Measurements from ENCODE around the gene PDE11A.
A peak's percentile ranks its signal among the peaks of the same experiment; 100 is the strongest.
"Not testable (repeated sequence)": the region's sequence is repeated elsewhere in the genome, so short reads cannot be mapped to it uniquely, and the experiment has no call there.

The PDE11A gene

GRCh38 chr2:178074123-178075005, 1.8 kb upstream of the PDE11A start:
- DNase-seq (ENCODE audit: low spot score) = no peak

GRCh38 chr2:178072000-178072382, 586 bp downstream of the PDE11A start:
- no peak for DNase-seq (ENCODE audit: low spot score)

GRCh38 chr2:178070824-178071223, 1.8 kb downstream of the PDE11A start:
- peak; percentile 19 for DNase-seq (ENCODE audit: low spot score)

GRCh38 chr2:178069551-178069950, 3.0 kb downstream of the PDE11A start:
- peak; percentile 58 for DNase-seq (ENCODE audit: low spot score)

- DNase-seq (ENCODE audit: low spot score) = no peak
These were observed 3.6 kb downstream of the PDE11A start for GRCh38 chr2:178068823-178069454.

GRCh38 chr2:178066890-178067669, 5.5 kb downstream of the PDE11A start:
- peak; percentile 96 for DNase-seq (ENCODE audit: low spot score)

GRCh38 chr2:178066324-178066723, 6.3 kb downstream of the PDE11A start:
- DNase-seq (ENCODE audit: low spot score) = no peak

GRCh38 chr2:178059681-178060080, 12.9 kb downstream of the PDE11A start:
- no peak for DNase-seq (ENCODE audit: low spot score)

GRCh38 chr2:178059111-178059510, 13.5 kb downstream of the PDE11A start:
- no peak for DNase-seq (ENCODE audit: low spot score)

- DNase-seq (ENCODE audit: low spot score) = no peak
These were observed 15.3 kb downstream of the PDE11A start for GRCh38 chr2:178057179-178057680.

GRCh38 chr2:178056345-178056744, 16.2 kb downstream of the PDE11A start:
- DNase-seq (ENCODE audit: low spot score) = no peak

GRCh38 chr2:178051257-178051656, 21.3 kb downstream of the PDE11A start:
- DNase-seq (ENCODE audit: low spot score) = not testable (repeated sequence)

- DNase-seq (ENCODE audit: low spot score) = no peak
These were observed 25.2 kb downstream of the PDE11A start for GRCh38 chr2:178047391-178047790.

- DNase-seq (ENCODE audit: low spot score) = no peak
These were observed 27.7 kb downstream of the PDE11A start for GRCh38 chr2:178044836-178045235.

- DNase-seq (ENCODE audit: low spot score) = no peak
These were observed 29.3 kb downstream of the PDE11A start for GRCh38 chr2:178043266-178043665.

GRCh38 chr2:178033583-178033982, 39.0 kb downstream of the PDE11A start:
- DNase-seq (ENCODE audit: low spot score) = not testable (repeated sequence)

GRCh38 chr2:178029342-178029741, 43.2 kb downstream of the PDE11A start:
- DNase-seq (ENCODE audit: low spot score) = no peak

GRCh38 chr2:178025551-178026185, 46.9 kb downstream of the PDE11A start:
- peak; percentile 84 for DNase-seq (ENCODE audit: low spot score)

- DNase-seq (ENCODE audit: low spot score) = no peak
These were observed 54.4 kb downstream of the PDE11A start for GRCh38 chr2:178018141-178018540.

GRCh38 chr2:178016612-178017011, 56.0 kb downstream of the PDE11A start:
- DNase-seq (ENCODE audit: low spot score) = no peak

- DNase-seq (ENCODE audit: low spot score) = no peak
These were observed 59.9 kb downstream of the PDE11A start for GRCh38 chr2:178012639-178013038.

- no peak for DNase-seq (ENCODE audit: low spot score)
These were observed 62.8 kb downstream of the PDE11A start for GRCh38 chr2:178009813-178010212.
